Liver (tissue), 9 donors: ENCODE results near the gene SYNE4. TPM values are rescaled to one million over a fixed set of nuclear protein-coding genes. Genes with fewer than 3 reads are reported as not detected.

ENCODE experiments used
- DNase-seq: peaks from one replicate; pipeline ENCODE4 v3.0.0-alpha.2; 2017; ENCODE audit warnings: low spot score
- H3K27ac ChIP-seq, 2 donors: one replicate each; pipeline ENCODE4 v1.7.0; 2013; ENCODE audit warnings: inconsistent platforms in 2 of 2, low read length in 2 of 2, control low read depth in 1 of 2, low read depth in 1 of 2, mild to moderate bottlenecking in 1 of 2
- H3K27me3 ChIP-seq, 4 donors: one replicate each; pipeline versions ENCODE4 v1.6.1 to v1.7.0; 2013; ENCODE audit warnings: low read length in 3 of 4, inconsistent platforms in 1 of 4, mild to moderate bottlenecking in 1 of 4, moderate library complexity in 1 of 4; ENCODE audit not compliant: control insufficient read depth in 4 of 4, insufficient read depth in 4 of 4
- H3K36me3 ChIP-seq, 4 donors: one replicate each; pipeline versions ENCODE4 v1.6.1 to v1.7.0; 2013; ENCODE audit warnings: low read length in 3 of 4, mild to moderate bottlenecking in 3 of 4, low read depth in 1 of 4, moderate library complexity in 1 of 4; ENCODE audit not compliant: control insufficient read depth in 4 of 4, insufficient read depth in 3 of 4
- H3K4me1 ChIP-seq, 4 donors: one replicate each; pipeline versions ENCODE4 v1.6.1 to v1.7.0; 2013; ENCODE audit warnings: low read length in 3 of 4, mild to moderate bottlenecking in 3 of 4, moderate library complexity in 1 of 4; ENCODE audit not compliant: control insufficient read depth in 4 of 4, insufficient read depth in 4 of 4
- H3K4me3 ChIP-seq, 3 donors: one replicate each; pipeline versions ENCODE4 v1.6.1 to v1.7.0; 2013; ENCODE audit warnings: low read length in 3 of 3, control low read depth in 1 of 3, low read depth in 1 of 3, mild to moderate bottlenecking in 1 of 3
- H3K9ac ChIP-seq, 2 donors: one replicate each; pipeline ENCODE4 v1.7.0; 2013; ENCODE audit warnings: low read length in 2 of 2, mild to moderate bottlenecking in 2 of 2, moderate library complexity in 2 of 2, control low read depth in 1 of 2, low read depth in 1 of 2
- H3K9me3 ChIP-seq, 4 donors: one replicate each; pipeline versions ENCODE4 v1.6.1 to v1.7.0; 2013; ENCODE audit warnings: low read length in 3 of 4; ENCODE audit not compliant: control insufficient read depth in 4 of 4
- CTCF ChIP-seq: fragments of 150-350 bp; IDR thresholded peaks from 2 replicates; pipeline ENCODE4 v1.5.1; 2017; ENCODE audit warnings: improper control_type of control experiment, low read depth, low read length; ENCODE audit not compliant: missing input control
- EGR1 ChIP-seq, 2 donors: IDR thresholded peaks; 2 replicates each; pipeline ENCODE4 v1.6.1; 2016 to 2018; ENCODE audit warnings: antibody characterized with exemption in 2 of 2, low read depth in 2 of 2
- FOXA1 ChIP-seq: IDR thresholded peaks from 2 replicates; pipeline ENCODE4 v1.6.1; 2016; ENCODE audit warnings: antibody characterized with exemption
- FOXA2 ChIP-seq: IDR thresholded peaks from 2 replicates; pipeline ENCODE4 v1.6.1; 2016; ENCODE audit warnings: antibody characterized with exemption
- GABPA ChIP-seq, 2 donors: IDR thresholded peaks in 1 of 2; conservative IDR thresholded peaks in 1 of 2; 2 replicates each; pipeline ENCODE4 v1.6.1; 2016; ENCODE audit warnings: antibody characterized with exemption in 2 of 2, mild to moderate bottlenecking in 1 of 2, moderate library complexity in 1 of 2
- HNF4A ChIP-seq, 2 donors: conservative IDR thresholded peaks; 2 replicates each; pipeline ENCODE4 v1.6.1; 2016; ENCODE audit warnings: antibody characterized with exemption in 2 of 2, mild to moderate bottlenecking in 2 of 2
- JUND ChIP-seq, 2 donors: IDR thresholded peaks; 2 replicates each; pipeline ENCODE4 v1.6.1; 2016; ENCODE audit warnings: antibody characterized with exemption in 2 of 2
- NR2F2 ChIP-seq: IDR thresholded peaks from 2 replicates; pipeline ENCODE4 v1.6.1; 2016; ENCODE audit warnings: antibody characterized with exemption
- RAD21 ChIP-seq, 2 donors: IDR thresholded peaks; 2 replicates each; pipeline ENCODE4 v1.6.1; 2016; ENCODE audit warnings: antibody characterized with exemption in 2 of 2, mild to moderate bottlenecking in 2 of 2
- RXRA ChIP-seq, 2 donors: IDR thresholded peaks; 2 replicates each; pipeline ENCODE4 v1.6.1; 2017 to 2018; ENCODE audit warnings: antibody characterized with exemption in 2 of 2, mild to moderate bottlenecking in 1 of 2
- SP1 ChIP-seq: IDR thresholded peaks from 2 replicates; pipeline ENCODE4 v1.6.1; 2018; ENCODE audit warnings: antibody characterized with exemption, mild to moderate bottlenecking
- TAF1 ChIP-seq: conservative IDR thresholded peaks from 2 replicates; pipeline ENCODE4 v1.6.1; 2016; ENCODE audit warnings: antibody characterized with exemption, mild to moderate bottlenecking
- YY1 ChIP-seq: IDR thresholded peaks from 2 replicates; pipeline ENCODE4 v1.6.1; 2016; ENCODE audit warnings: antibody characterized with exemption, mild to moderate bottlenecking
- WGBS: extraction: QIAGEN DNeasy Blood & Tissue Kit; methylation state at CpG from one replicate; pipeline ENCODE4 v1.1.7; 2013; 5-methylcytosine and 5-hydroxymethylcytosine counted together
- polyA plus RNA-seq, 2 donors: library from polyadenylated mRNA; stranded (reverse) in 1 of 2; unstranded in 1 of 2; fragments of 200-250 nt in 1 of 2; fragments of >200 nt in 1 of 2; fragmentation: Nextera tagmentation in 1 of 2; extraction: Ambion mirVana in 1 of 2; gene quantifications; one replicate each; pipeline versions ENCODE4 v1.2.1 to v1.2.3, GENCODE V29; 2013 to 2015
- total RNA-seq, 2 donors: library from RNA; depleted of rRNA; stranded (reverse); fragments of >200 nt; gene quantifications; one replicate each; pipeline ENCODE4 v1.2.3, GENCODE V29; 2014
- TF ChIP-seq, protein P1 (sequence below): IDR thresholded peaks from 2 replicates; pipeline ENCODE4 v1.6.1; 2016; ENCODE audit warnings: antibody characterized with exemption
- TF ChIP-seq, protein P2 (sequence below): IDR thresholded peaks from 2 replicates; pipeline ENCODE4 v1.6.1; 2016; ENCODE audit warnings: antibody characterized with exemption, mild to moderate bottlenecking
- TF ChIP-seq, protein P3 (sequence below): IDR thresholded peaks from 2 replicates; pipeline ENCODE4 v1.6.1; 2016; ENCODE audit warnings: antibody characterized with exemption
- TF ChIP-seq, protein P4 (sequence below): IDR thresholded peaks from 2 replicates; pipeline ENCODE4 v1.6.1; 2016; ENCODE audit warnings: antibody characterized with exemption
- donor health status: healthy.
- donor health status: healthy.
- donor health status: healthy.
- donor health status: healthy.
- donor health status: healthy.

Gene SYNE4
- total and polyA plus RNA-seq, 4 donors = 1.8 to 5.7 (median 4.3) TPM

GRCh38 chr19:36032251-36033104 is 23.9 kb upstream of the SYNE4 start, which contains the start of gene CLIP3 (continued):
- TF ChIP-seq FOXA1 = no peak

- Histone ChIP-seq H3K36me3 (peaks cover 0 to 4% (median 1%) of the 10 kb centered on the region in 4 donors), H3K27me3 (no peaks in the 10 kb centered on the region), H3K4me3 (peak overlapping the region in 1 of 3 donors; percentile 27), H3K9me3 (no peaks in the 10 kb centered on the region), H3K9ac (no peak overlapping the region), H3K4me1 (peaks cover 0 to 8% (median 1%) of the 10 kb centered on the region in 4 donors), H3K27ac (no peak overlapping the region)
- WGBS = 53% methylated on average over 6 of the region's 6 CpGs
- no peak for DNase-seq
- TF ChIP-seq EGR1 (IDR thresholded peaks at IDR 0.05; ENCODE audit: low read depth in 2 of 2) (no peak), GABPA (IDR thresholded peaks at IDR 0.05 in 1 of 2, conservative IDR thresholded peaks at IDR 0.05 in 1 of 2) (no peak), TAF1 (no peak), YY1 (no peak), NR2F2 (no peak), RXRA (IDR thresholded peaks at IDR 0.05) (no peak), HNF4A (conservative IDR thresholded peaks at IDR 0.05) (no peak), RAD21 (IDR thresholded peaks at IDR 0.05) (no peak), SP1 (no peak), CTCF (no peak), FOXA2 (no peak), FOXA1 (no peak), JUND (IDR thresholded peaks at IDR 0.05) (no peak)
- TF ChIP-seq, protein P1, sequence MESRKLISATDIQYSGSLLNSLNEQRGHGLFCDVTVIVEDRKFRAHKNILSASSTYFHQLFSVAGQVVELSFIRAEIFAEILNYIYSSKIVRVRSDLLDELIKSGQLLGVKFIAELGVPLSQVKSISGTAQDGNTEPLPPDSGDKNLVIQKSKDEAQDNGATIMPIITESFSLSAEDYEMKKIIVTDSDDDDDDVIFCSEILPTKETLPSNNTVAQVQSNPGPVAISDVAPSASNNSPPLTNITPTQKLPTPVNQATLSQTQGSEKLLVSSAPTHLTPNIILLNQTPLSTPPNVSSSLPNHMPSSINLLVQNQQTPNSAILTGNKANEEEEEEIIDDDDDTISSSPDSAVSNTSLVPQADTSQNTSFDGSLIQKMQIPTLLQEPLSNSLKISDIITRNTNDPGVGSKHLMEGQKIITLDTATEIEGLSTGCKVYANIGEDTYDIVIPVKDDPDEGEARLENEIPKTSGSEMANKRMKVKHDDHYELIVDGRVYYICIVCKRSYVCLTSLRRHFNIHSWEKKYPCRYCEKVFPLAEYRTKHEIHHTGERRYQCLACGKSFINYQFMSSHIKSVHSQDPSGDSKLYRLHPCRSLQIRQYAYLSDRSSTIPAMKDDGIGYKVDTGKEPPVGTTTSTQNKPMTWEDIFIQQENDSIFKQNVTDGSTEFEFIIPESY = no peak
- TF ChIP-seq, protein P2, sequence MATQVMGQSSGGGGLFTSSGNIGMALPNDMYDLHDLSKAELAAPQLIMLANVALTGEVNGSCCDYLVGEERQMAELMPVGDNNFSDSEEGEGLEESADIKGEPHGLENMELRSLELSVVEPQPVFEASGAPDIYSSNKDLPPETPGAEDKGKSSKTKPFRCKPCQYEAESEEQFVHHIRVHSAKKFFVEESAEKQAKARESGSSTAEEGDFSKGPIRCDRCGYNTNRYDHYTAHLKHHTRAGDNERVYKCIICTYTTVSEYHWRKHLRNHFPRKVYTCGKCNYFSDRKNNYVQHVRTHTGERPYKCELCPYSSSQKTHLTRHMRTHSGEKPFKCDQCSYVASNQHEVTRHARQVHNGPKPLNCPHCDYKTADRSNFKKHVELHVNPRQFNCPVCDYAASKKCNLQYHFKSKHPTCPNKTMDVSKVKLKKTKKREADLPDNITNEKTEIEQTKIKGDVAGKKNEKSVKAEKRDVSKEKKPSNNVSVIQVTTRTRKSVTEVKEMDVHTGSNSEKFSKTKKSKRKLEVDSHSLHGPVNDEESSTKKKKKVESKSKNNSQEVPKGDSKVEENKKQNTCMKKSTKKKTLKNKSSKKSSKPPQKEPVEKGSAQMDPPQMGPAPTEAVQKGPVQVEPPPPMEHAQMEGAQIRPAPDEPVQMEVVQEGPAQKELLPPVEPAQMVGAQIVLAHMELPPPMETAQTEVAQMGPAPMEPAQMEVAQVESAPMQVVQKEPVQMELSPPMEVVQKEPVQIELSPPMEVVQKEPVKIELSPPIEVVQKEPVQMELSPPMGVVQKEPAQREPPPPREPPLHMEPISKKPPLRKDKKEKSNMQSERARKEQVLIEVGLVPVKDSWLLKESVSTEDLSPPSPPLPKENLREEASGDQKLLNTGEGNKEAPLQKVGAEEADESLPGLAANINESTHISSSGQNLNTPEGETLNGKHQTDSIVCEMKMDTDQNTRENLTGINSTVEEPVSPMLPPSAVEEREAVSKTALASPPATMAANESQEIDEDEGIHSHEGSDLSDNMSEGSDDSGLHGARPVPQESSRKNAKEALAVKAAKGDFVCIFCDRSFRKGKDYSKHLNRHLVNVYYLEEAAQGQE = no peak
- TF ChIP-seq, protein P3, sequence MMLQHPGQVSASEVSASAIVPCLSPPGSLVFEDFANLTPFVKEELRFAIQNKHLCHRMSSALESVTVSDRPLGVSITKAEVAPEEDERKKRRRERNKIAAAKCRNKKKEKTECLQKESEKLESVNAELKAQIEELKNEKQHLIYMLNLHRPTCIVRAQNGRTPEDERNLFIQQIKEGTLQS = no peak
- TF ChIP-seq, protein P4, sequence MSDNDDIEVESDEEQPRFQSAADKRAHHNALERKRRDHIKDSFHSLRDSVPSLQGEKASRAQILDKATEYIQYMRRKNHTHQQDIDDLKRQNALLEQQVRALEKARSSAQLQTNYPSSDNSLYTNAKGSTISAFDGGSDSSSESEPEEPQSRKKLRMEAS = no peak
Observed at GRCh38 chr19:36031308-36031707, 22.7 kb upstream of the SYNE4 start.
